OCI-LY7 (cell line): ENCODE measurements around the gene C9orf152. TPM values are rescaled to one million over a fixed set of nuclear protein-coding genes. Genes with fewer than 3 reads are reported as not detected.
A peak's percentile ranks its signal among the peaks of the same experiment; 100 is the strongest.

Experiments
- BruUV-seq: library from RNA; stranded (reverse); fragments of 400-500 nt; replicated peaks from 2 replicates; lab custom pipeline; 2021; lab: Mats Ljungman, UMichigan
- CTCF ChIA-PET: fragments of 300-600 bp; sonication (Branson Sonifier 250); formaldehyde crosslinking; loops from one replicate; lab custom pipeline; 2022; ENCODE audit warnings: antibody characterized with exemption; ENCODE audit not compliant: unreplicated experiment; lab: Charles Lee
- POLR2A ChIA-PET: fragments of 300-600 bp; sonication (Branson Sonifier 250); formaldehyde crosslinking; loops from one replicate; lab custom pipeline; 2022; ENCODE audit warnings: antibody characterized with exemption; lab: Charles Lee
- DNase-seq: peaks from one replicate; pipeline ENCODE4 v3.0.0-alpha.2; 2015; ENCODE audit warnings: low spot score
- H2AFZ ChIP-seq: fragments of 200-600 bp; sonication (generic), shearing (Covaris generic); 2 replicates; pipeline ENCODE4 v1.6.1; 2014; ENCODE audit warnings: mild to moderate bottlenecking, antibody characterized with exemption, low read length, moderate library complexity
- H3K27ac ChIP-seq: fragments of 200-600 bp; sonication (generic); 2 replicates; pipeline ENCODE4 v1.5.1; 2014; ENCODE audit warnings: mixed run types, low read depth, mild to moderate bottlenecking, moderate library complexity, low read length, inconsistent platforms; ENCODE audit not compliant: poor library complexity, severe bottlenecking
- H3K36me3 ChIP-seq: fragments of 200-600 bp; sonication (generic); 2 replicates; pipeline ENCODE4 v1.6.1; 2014; ENCODE audit warnings: mild to moderate bottlenecking, antibody characterized with exemption, low read length, moderate library complexity, mixed read lengths; ENCODE audit not compliant: insufficient read depth
- H3K4me1 ChIP-seq: fragments of 200-600 bp; sonication (generic); 2 replicates; pipeline ENCODE4 v1.5.1; 2014; ENCODE audit warnings: mild to moderate bottlenecking, low read length; ENCODE audit not compliant: insufficient read depth, poor library complexity, severe bottlenecking
- H3K4me2 ChIP-seq: fragments of 200-600 bp; sonication (generic); 2 replicates; pipeline ENCODE4 v1.6.1; 2014; ENCODE audit warnings: mild to moderate bottlenecking, low read length
- H3K4me3 ChIP-seq: fragments of 200-600 bp; sonication (generic); 2 replicates; pipeline ENCODE4 v1.5.1; 2014; ENCODE audit warnings: mild to moderate bottlenecking, low read depth, low read length; ENCODE audit not compliant: poor library complexity, severe bottlenecking
- H3K79me2 ChIP-seq: fragments of 200-600 bp; sonication (generic); 2 replicates; pipeline ENCODE4 v1.6.1; 2016; ENCODE audit warnings: low read depth, mild to moderate bottlenecking, low read length, moderate library complexity, mixed read lengths; ENCODE audit not compliant: insufficient read depth
- H3K9me2 ChIP-seq: fragments of 200-600 bp; sonication (generic); 2 replicates; pipeline ENCODE4 v1.6.1; 2016; ENCODE audit warnings: mild to moderate bottlenecking, low read length, mixed read lengths; ENCODE audit not compliant: insufficient read depth
- H3K9me3 ChIP-seq: fragments of 200-600 bp; sonication (generic); 2 replicates; pipeline ENCODE4 v1.6.1; 2014; ENCODE audit warnings: mild to moderate bottlenecking, mixed run types, low read length, mixed read lengths
- H4K20me1 ChIP-seq: fragments of 200-600 bp; sonication (generic); 2 replicates; pipeline ENCODE4 v1.6.1; 2014; ENCODE audit warnings: mild to moderate bottlenecking, antibody characterized with exemption, low read length, moderate library complexity, mixed read lengths; ENCODE audit not compliant: insufficient read depth
- EZH2phosphoT487 ChIP-seq: fragments of 200-600 bp; sonication (generic); IDR thresholded peaks from 2 replicates; pipeline ENCODE4 v1.6.1; 2018; ENCODE audit warnings: low read depth, borderline replicate concordance, mild to moderate bottlenecking, mixed run types, antibody characterized with exemption, low read length, moderate library complexity, mixed read lengths
- intact Hi-C: fragments of 100-400 bp; cut with micrococcal nuclease; formaldehyde crosslinking; loops from one replicate; pipeline ENCODE4 v1.10.0; 2022; ENCODE audit not compliant: unreplicated experiment
- total RNA-seq, 2 experiments: library from RNA; depleted of rRNA in 1 of 2; stranded (reverse); fragments of >200 nt in 1 of 2; shearing (Covaris generic) in 1 of 2; gene quantifications; 2 replicates each; pipeline ENCODE4 v1.2.3, GENCODE V29; 2014 to 2022
- TF ChIP-seq, protein P1 (sequence below): fragments of 200-600 bp; sonication (generic); conservative IDR thresholded peaks from 2 replicates; pipeline ENCODE4 v1.5.1; 2014; ENCODE audit warnings: mild to moderate bottlenecking, antibody characterized with exemption, low read length, moderate library complexity, mixed read lengths

C9orf152 gene
- total RNA-seq, 2 experiments from 2014 or later: not detected

- Histone ChIP-seq H3K4me2 (peak within 1 kb of the TSS; percentile 87), H4K20me1 (peaks cover 14% of the 10 kb centered on the region; the same call in 1 of the 2 replicates)
Measured at GRCh38 chr9:110256380-110257096, 48.6 kb upstream of the C9orf152 start, which contains the start of gene TXN. Gene TXN, minus strand, starts transcription at chr9:110256507. Its CDS starts 72 bp downstream, at chr9:110256435.

GRCh38 chr9:110255463-110256379 lies 47.8 kb upstream of the C9orf152 start:
- intact Hi-C loops: loop anchor here (5.0 kb wide), 1 partner anchor 52 kb away; no protein-coding TSS in a partner anchor
- Histone ChIP-seq H3K9me2 (no peaks in the 10 kb centered on the region), H3K79me2 (peaks cover 53% of the 10 kb centered on the region), H3K4me3 (peak overlapping the region; percentile 92), H3K9me3 (no peaks in the 10 kb centered on the region), H3K27ac (no peak overlapping the region), H3K4me1 (peaks cover 26% of the 10 kb centered on the region), H2AFZ (peak overlapping the region; percentile 53; the same call in 1 of the 2 replicates), H4K20me1 (peaks cover 17% of the 10 kb centered on the region), H3K36me3 (peaks cover 12% of the 10 kb centered on the region), H3K4me2 (peak overlapping the region; percentile 87)
- no TSS peak for BruUV-seq
- DNase-seq: peak; percentile 59
- ChIA-PET POLR2A (interaction anchor here (0.6 to 1.8 kb wide), 7 partner anchors 16 to 1981 kb away, joined by 3 to 6 read pairs (median 4); no protein-coding TSS in a partner anchor), CTCF (interaction anchor here (0.7 kb wide), 2 partner anchors 300 to 451 kb away, joined by 4 to 11 read pairs; no protein-coding TSS in a partner anchor)
- TF ChIP-seq, protein P1, sequence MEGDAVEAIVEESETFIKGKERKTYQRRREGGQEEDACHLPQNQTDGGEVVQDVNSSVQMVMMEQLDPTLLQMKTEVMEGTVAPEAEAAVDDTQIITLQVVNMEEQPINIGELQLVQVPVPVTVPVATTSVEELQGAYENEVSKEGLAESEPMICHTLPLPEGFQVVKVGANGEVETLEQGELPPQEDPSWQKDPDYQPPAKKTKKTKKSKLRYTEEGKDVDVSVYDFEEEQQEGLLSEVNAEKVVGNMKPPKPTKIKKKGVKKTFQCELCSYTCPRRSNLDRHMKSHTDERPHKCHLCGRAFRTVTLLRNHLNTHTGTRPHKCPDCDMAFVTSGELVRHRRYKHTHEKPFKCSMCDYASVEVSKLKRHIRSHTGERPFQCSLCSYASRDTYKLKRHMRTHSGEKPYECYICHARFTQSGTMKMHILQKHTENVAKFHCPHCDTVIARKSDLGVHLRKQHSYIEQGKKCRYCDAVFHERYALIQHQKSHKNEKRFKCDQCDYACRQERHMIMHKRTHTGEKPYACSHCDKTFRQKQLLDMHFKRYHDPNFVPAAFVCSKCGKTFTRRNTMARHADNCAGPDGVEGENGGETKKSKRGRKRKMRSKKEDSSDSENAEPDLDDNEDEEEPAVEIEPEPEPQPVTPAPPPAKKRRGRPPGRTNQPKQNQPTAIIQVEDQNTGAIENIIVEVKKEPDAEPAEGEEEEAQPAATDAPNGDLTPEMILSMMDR: no peak
- TF ChIP-seq EZH2phosphoT487: no peak

More at GRCh38 chr9:110256380-110257096, 48.6 kb upstream of the C9orf152 start, which contains the start of gene TXN:
- no peak within 1 kb of the TSS for H3K27ac ChIP-seq
- peak; percentile 89 for DNase-seq
- intact Hi-C loops: loop anchor here (5.0 kb wide), 1 partner anchor 51 kb away; no protein-coding TSS in a partner anchor
- H2AFZ ChIP-seq: peak within 1 kb of the TSS; percentile 72
- BruUV-seq: no TSS peak
- peaks cover 45% of the 10 kb centered on the region for H3K79me2 ChIP-seq
- no peaks in the 10 kb centered on the region for H3K9me3 ChIP-seq
- peaks cover 4% of the 10 kb centered on the region; the same call in 1 of the 2 replicates for H3K36me3 ChIP-seq
- CTCF ChIA-PET: interaction anchor here (0.6 to 0.7 kb wide), 3 partner anchors 131 to 452 kb away, joined by 4 to 11 read pairs (median 10); no protein-coding TSS in a partner anchor
- POLR2A ChIA-PET: interaction anchor here (0.6 to 1.8 kb wide), 13 partner anchors 12 to 1981 kb away, joined by 3 to 6 read pairs (median 3); no protein-coding TSS in a partner anchor
- TF ChIP-seq, protein P1: no peak
- TF ChIP-seq EZH2phosphoT487: no peak
- peak within 1 kb of the TSS; percentile 92 for H3K4me3 ChIP-seq
- peaks cover 26% of the 10 kb centered on the region for H3K4me1 ChIP-seq
- no peaks in the 10 kb centered on the region for H3K9me2 ChIP-seq
